GM12878 (cell line): ENCODE measurements around the gene PCDHGA1. TPM values are rescaled to one million over a fixed set of nuclear protein-coding genes. Genes with fewer than 3 reads are reported as not detected.

Source experiments
- CBFB ChIP-seq: IDR thresholded peaks from 2 replicates; pipeline ENCODE4 v1.6.1; 2016; ENCODE audit warnings: antibody characterized with exemption, low read depth
- CHD2 ChIP-seq: IDR thresholded peaks from 2 replicates; pipeline ENCODE4 v1.6.1; 2011; ENCODE audit warnings: low read depth, low read length, improper control_type of control experiment, borderline replicate concordance
- EP300 ChIP-seq, 2 experiments: fragments of 150-350 bp in 1 of 2; IDR thresholded peaks; 2 replicates each; pipeline ENCODE4 v1.6.1; 2011 to 2012; ENCODE audit warnings: low read depth in 2 of 2, low read length in 2 of 2, borderline replicate concordance in 1 of 2, improper control_type of control experiment in 1 of 2, inconsistent platforms in 1 of 2; ENCODE audit not compliant: control insufficient read depth in 1 of 2
- NBN ChIP-seq: fragments of 450-650 bp; IDR thresholded peaks from 2 replicates; pipeline ENCODE4 v1.6.1; 2016
- NFXL1 ChIP-seq: fragments of 450-650 bp; IDR thresholded peaks from 2 replicates; pipeline ENCODE4 v1.6.1; 2017; ENCODE audit warnings: antibody characterized with exemption, mild to moderate bottlenecking, borderline replicate concordance
- NFYB ChIP-seq: IDR thresholded peaks from 2 replicates; pipeline ENCODE4 v1.6.1; 2011; ENCODE audit warnings: low read depth, mild to moderate bottlenecking, low read length, improper control_type of control experiment, moderate library complexity; ENCODE audit not compliant: insufficient read depth
- SMC3 ChIP-seq: IDR thresholded peaks from 2 replicates; pipeline ENCODE4 v1.6.1; 2011; ENCODE audit warnings: low read length, improper control_type of control experiment, borderline replicate concordance
- TAF1 ChIP-seq: IDR thresholded peaks from 2 replicates; pipeline ENCODE4 v1.6.1; 2011; ENCODE audit warnings: mild to moderate bottlenecking, low read depth, low read length, borderline replicate concordance
- TARDBP ChIP-seq: IDR thresholded peaks from 2 replicates; pipeline ENCODE4 v1.6.1; 2016; ENCODE audit warnings: borderline replicate concordance
- YY1 ChIP-seq: IDR thresholded peaks from 2 replicates; pipeline ENCODE4 v1.6.1; 2011; ENCODE audit warnings: low read depth, mild to moderate bottlenecking, low read length
- polyA plus RNA-seq, 11 experiments: library from polyadenylated mRNA; depleted of rRNA in 4 of 11; unstranded in 6 of 11; stranded (reverse) in 5 of 11; fragments of >200 nt; fragmentation: Nextera tagmentation in 4 of 11; fragmentation: Illumina TruSeq in 1 of 11; extraction: Ambion mirVana in 4 of 11; extraction: Trizol in 1 of 11; gene quantifications; 1 replicate in 1 of 11; 2 replicates in 10 of 11; pipeline versions ENCODE4 v1.2.1 to v1.2.3, GENCODE V29; 2011 to 2016; ENCODE audit warnings: inconsistent platforms in 2 of 11, missing spikeins in 2 of 11, low read depth in 1 of 11
- total RNA-seq, 4 experiments: library from RNA; depleted of rRNA in 3 of 4; stranded (reverse); fragments of >200 nt in 3 of 4; fragmentation: Illumina TruSeq in 1 of 4; extraction: Trizol in 1 of 4; gene quantifications; 2 replicates each; pipeline versions ENCODE4 v1.2.1 to v1.2.3, GENCODE V29; 2013 to 2021
- TF ChIP-seq, protein P1 (sequence below): fragments of 450-650 bp; IDR thresholded peaks from 2 replicates; pipeline ENCODE4 v1.6.1; 2016; ENCODE audit warnings: mild to moderate bottlenecking
- TF ChIP-seq, protein P2 (sequence below): IDR thresholded peaks from 2 replicates; pipeline ENCODE4 v1.6.1; 2012; ENCODE audit warnings: low read depth, low read length, improper control_type of control experiment
- TF ChIP-seq, protein P3 (sequence below), 3 experiments: IDR thresholded peaks in 2 of 3; conservative IDR thresholded peaks in 1 of 3; 2 replicates each; pipeline ENCODE4 v1.5.1; 2011; ENCODE audit warnings: low read depth in 3 of 3, low read length in 3 of 3, mild to moderate bottlenecking in 3 of 3, control low read depth in 2 of 3, moderate library complexity in 2 of 3, inconsistent platforms in 1 of 3, mixed read lengths in 1 of 3; ENCODE audit not compliant: control insufficient read depth in 2 of 3, insufficient read depth in 1 of 3; ENCODE audit errors: extremely low read depth in 1 of 3
- TF ChIP-seq, protein P4 (sequence below): fragments of 450-650 bp; formaldehyde crosslinking; IDR thresholded peaks from 2 replicates; pipeline ENCODE4 v1.5.0; 2022; ENCODE audit warnings: mild to moderate bottlenecking, missing genetic modification characterization

PCDHGA1 gene
- total and polyA plus RNA-seq, 10 of the 15 experiments (the other 5 are each of a cell fraction or from before 2014, with no cell fraction given) = 0.02 to 0.51 (median 0.19) TPM; not detected in 3

DNA sequence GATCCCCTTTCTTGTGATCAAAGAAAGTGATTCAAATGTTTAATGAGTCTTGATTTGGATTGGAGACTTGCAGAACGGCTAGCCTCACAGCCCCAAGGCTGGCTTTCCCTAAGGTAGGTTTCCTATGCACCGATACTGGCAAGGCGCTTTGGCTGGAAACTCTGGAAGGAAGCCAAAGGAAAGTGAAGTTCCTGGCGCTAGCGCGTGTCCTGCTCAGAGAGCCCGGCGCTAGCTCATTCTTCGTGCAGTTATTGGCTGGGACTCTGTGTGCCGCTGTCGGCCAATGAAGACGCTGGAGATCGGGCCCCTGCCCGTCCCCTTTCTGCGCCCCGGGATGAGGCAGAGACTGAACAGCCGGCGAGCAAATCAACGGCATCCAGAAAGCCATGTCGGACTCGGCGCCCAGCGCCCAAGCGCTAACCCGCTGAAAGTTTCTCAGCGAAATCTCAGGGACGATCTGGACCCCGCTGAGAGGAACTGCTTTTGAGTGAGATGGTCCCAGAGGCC, 145.4 kb downstream of the PCDHGA1 start, which contains the start of gene PCDHGC3 (continued):
- TF ChIP-seq TAF1 = 0 out of 2 replicates have a peak, but pooled peaks have one; percentile 26
- 0 out of 2 replicates have a peak, but pooled peaks have one; percentile 29 for TF ChIP-seq CBFB
- TF ChIP-seq NFYB = 0 out of 2 replicates have a peak, but pooled peaks have one; percentile 62
- no peak for TF ChIP-seq TARDBP
- TF ChIP-seq NBN = 0 out of 2 replicates have a peak, but pooled peaks have one; percentile 17
- TF ChIP-seq, protein P1, sequence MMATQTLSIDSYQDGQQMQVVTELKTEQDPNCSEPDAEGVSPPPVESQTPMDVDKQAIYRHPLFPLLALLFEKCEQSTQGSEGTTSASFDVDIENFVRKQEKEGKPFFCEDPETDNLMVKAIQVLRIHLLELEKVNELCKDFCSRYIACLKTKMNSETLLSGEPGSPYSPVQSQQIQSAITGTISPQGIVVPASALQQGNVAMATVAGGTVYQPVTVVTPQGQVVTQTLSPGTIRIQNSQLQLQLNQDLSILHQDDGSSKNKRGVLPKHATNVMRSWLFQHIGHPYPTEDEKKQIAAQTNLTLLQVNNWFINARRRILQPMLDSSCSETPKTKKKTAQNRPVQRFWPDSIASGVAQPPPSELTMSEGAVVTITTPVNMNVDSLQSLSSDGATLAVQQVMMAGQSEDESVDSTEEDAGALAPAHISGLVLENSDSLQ = peak; percentile 86
- TF ChIP-seq, protein P2, sequence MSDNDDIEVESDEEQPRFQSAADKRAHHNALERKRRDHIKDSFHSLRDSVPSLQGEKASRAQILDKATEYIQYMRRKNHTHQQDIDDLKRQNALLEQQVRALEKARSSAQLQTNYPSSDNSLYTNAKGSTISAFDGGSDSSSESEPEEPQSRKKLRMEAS = 0 out of 2 replicates have a peak, but pooled peaks have one; percentile 21
- TF ChIP-seq EP300 (IDR thresholded peaks at IDR 0.05; ENCODE audit: borderline replicate concordance in 1 of 2, control insufficient read depth in 1 of 2, low read depth in 2 of 2, low read length in 2 of 2) = no peak
- TF ChIP-seq, protein P3, sequence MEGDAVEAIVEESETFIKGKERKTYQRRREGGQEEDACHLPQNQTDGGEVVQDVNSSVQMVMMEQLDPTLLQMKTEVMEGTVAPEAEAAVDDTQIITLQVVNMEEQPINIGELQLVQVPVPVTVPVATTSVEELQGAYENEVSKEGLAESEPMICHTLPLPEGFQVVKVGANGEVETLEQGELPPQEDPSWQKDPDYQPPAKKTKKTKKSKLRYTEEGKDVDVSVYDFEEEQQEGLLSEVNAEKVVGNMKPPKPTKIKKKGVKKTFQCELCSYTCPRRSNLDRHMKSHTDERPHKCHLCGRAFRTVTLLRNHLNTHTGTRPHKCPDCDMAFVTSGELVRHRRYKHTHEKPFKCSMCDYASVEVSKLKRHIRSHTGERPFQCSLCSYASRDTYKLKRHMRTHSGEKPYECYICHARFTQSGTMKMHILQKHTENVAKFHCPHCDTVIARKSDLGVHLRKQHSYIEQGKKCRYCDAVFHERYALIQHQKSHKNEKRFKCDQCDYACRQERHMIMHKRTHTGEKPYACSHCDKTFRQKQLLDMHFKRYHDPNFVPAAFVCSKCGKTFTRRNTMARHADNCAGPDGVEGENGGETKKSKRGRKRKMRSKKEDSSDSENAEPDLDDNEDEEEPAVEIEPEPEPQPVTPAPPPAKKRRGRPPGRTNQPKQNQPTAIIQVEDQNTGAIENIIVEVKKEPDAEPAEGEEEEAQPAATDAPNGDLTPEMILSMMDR (IDR thresholded peaks at IDR 0.05 in 2 of 3, conservative IDR thresholded peaks at IDR 0.05 in 1 of 3; ENCODE audit: control insufficient read depth in 2 of 3, extremely low read depth in 1 of 3, insufficient read depth in 1 of 3, low read depth in 3 of 3, low read length in 3 of 3) = peak; percentile 49 to 86 (median 65); a peak in 5 of 6 replicates
- peak; percentile 79 for TF ChIP-seq SMC3
- TF ChIP-seq, protein P4, sequence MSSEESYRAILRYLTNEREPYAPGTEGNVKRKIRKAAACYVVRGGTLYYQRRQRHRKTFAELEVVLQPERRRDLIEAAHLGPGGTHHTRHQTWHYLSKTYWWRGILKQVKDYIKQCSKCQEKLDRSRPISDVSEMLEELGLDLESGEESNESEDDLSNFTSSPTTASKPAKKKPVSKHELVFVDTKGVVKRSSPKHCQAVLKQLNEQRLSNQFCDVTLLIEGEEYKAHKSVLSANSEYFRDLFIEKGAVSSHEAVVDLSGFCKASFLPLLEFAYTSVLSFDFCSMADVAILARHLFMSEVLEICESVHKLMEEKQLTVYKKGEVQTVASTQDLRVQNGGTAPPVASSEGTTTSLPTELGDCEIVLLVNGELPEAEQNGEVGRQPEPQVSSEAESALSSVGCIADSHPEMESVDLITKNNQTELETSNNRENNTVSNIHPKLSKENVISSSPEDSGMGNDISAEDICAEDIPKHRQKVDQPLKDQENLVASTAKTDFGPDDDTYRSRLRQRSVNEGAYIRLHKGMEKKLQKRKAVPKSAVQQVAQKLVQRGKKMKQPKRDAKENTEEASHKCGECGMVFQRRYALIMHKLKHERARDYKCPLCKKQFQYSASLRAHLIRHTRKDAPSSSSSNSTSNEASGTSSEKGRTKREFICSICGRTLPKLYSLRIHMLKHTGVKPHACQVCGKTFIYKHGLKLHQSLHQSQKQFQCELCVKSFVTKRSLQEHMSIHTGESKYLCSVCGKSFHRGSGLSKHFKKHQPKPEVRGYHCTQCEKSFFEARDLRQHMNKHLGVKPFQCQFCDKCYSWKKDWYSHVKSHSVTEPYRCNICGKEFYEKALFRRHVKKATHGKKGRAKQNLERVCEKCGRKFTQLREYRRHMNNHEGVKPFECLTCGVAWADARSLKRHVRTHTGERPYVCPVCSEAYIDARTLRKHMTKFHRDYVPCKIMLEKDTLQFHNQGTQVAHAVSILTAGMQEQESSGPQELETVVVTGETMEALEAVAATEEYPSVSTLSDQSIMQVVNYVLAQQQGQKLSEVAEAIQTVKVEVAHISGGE = no peak
- 0 out of 2 replicates have a peak, but pooled peaks have one; percentile 27 for TF ChIP-seq CHD2
- peak; percentile 75 for TF ChIP-seq YY1
- TF ChIP-seq NFXL1 = no peak
